GM19452 (cell line): ENCODE measurements around the gene BASP1.

ENCODE experiments used
- ATAC-seq: cut with Tn5 transposase; IDR thresholded peaks from one replicate; pipeline ENCODE4 v1.9.1; 2021; ENCODE audit not compliant: unreplicated experiment

Gene BASP1, protein sequence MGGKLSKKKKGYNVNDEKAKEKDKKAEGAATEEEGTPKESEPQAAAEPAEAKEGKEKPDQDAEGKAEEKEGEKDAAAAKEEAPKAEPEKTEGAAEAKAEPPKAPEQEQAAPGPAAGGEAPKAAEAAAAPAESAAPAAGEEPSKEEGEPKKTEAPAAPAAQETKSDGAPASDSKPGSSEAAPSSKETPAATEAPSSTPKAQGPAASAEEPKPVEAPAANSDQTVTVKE

DNA sequence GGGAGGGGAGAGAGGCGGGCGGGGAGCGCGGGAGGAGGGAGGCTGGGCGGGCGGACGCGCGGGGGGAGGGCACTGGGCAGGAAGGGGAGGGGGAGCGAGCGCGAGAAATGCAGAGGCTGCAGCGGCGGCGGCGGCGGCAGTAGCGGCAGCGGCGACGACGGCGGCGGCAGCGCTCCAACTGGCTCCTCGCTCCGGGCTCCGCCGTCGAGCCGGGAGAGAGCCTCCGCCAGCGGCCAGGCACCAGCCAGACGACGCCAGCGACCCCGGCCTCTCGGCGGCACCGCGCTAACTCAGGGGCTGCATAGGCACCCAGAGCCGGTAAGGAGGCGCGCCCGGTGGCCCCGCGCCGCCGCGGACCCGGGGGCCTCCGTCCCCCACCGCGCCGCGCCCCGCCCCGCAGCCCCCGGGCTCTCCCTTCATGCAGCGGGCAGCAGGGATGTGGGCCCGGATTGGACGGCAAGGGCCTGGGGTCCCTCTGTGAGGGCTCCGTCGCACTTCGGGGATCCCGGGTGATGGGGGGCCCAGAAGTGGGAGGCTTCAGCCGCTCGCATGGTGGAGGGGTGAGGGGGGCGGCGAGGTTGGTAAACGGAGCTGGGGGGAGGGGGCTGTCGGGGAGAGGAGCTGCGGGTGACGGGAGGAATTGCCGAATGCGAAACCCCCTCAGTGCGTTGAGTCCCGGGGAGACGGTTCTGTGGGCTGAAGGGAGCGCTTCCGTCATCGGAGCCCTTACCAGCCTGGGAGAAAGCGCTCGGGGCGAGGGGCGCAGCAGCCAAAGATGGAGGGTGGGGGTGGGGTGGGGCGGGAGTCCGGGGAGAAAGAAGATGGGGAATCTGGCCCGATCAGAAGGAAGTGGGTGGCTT is at the start of gene BASP1:
BASP1 (plus strand) TSS at position 139 of the 860 bp plus-strand sequence. CDS start 57,586 bp downstream, outside the sequence.
- ATAC-seq = peak; percentile 35

DNA sequence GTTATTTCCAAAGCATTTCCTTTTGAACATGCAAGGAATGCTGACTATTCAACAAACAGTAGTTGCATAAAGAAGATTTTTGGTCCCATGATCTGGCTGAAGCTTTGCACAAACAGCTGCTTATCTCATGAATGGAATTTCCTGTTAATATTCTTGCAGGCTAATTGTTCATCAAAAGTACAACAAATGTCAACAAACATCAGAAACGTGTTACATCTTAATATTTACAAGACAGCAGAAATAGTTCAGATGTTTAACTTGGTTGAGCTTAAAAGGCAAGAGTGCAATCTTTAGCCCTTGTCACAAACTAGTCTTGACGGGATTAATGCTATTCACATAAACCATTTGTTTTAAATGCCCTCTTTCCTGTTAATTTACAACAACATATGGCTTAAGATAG is 47.9 kb upstream of the BASP1 start:
- no peak for ATAC-seq

DNA sequence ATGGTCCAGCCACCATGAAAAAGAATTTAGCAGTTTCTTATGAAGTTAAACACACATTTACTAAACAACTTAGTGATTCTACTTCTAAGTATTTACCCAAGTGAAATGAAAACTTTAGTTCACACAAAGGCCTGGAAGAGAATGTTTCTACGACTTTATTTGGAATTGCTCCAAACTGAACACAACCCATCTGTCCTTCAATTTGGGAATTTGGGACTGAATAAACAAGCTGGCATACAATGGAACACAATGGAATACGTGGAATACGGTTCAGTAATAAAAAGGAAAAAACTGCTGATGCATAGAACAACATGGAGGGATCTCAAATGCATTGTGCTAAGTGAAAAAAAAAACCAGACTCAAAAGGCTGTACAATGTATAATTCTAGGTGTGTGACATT is 44.6 kb upstream of the BASP1 start:
- no peak for ATAC-seq

DNA sequence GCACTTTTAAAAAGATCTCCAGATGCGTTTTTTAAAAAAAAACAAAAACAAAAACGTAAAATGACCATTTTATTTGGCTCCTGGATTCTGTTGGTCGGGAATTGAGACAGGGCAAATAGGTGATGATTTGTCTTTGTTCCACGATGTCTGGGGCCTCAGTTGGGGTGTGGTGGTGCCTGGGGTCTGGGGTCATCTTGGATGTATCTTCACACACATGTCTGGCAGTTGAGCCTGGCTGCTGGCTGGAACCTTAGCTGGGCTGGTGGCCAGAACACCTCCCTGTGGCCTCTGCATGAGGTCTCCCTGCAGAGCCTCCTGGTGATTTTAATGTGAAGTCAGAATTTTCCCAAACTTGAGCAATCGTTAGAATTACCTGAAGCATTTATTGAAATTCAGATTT is 42.5 kb upstream of the BASP1 start:
- no peak for ATAC-seq

DNA sequence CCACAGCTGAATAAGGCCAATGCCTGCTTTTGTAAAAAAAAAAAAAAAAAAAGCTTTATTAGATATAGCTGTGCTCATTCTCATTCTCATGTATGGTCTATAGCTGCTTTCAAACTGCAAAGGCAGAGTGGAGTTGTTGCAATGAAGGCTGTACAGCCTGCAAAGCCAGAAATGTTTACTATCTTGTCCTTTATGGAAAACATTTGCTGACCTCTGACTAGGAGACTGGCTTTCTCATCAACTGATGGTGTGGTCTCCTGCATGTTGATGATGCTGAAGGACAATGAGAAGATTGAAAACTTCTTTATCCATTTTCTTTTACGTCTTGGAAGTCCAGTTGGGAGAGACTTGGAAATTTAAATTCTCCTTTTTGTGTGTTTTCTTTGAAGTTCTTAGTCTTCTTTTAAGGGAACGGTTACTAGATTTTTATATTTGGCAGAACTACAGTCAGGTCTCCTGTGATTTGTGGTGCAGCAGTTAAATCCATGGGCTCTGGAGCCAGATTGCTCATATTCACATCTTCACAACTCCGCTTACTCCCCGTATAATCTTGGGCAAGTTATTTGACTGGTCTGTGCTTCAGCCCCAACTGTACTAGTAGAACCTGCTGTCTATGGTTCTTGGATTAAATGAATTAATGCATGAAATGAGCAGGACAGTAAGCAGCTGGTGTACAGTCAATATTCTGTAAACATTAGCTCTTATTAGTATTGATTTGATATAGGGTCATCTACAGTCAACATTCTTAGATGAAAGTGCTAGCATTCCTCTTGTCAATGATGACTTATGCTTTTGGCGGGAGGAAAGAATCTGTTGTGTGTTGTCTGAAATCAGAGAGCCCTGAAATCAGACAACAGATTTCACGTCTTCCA is 39.7 kb upstream of the BASP1 start:
- ATAC-seq = no peak

DNA sequence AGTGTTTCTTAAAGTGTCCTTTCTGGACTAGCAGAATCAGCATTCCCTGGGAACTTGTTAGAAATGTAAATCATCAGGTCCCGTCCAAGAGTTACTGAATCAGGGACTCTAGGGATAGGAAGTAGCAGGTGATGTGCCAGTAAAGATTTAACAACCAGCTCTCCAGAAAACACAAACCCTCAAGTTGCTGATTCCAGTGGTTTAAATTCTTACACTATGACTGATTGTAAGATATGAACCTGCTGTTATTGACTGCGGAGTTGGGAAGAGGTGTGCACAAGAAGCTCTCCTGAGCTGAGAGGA is 39.1 kb upstream of the BASP1 start:
- no peak for ATAC-seq

DNA sequence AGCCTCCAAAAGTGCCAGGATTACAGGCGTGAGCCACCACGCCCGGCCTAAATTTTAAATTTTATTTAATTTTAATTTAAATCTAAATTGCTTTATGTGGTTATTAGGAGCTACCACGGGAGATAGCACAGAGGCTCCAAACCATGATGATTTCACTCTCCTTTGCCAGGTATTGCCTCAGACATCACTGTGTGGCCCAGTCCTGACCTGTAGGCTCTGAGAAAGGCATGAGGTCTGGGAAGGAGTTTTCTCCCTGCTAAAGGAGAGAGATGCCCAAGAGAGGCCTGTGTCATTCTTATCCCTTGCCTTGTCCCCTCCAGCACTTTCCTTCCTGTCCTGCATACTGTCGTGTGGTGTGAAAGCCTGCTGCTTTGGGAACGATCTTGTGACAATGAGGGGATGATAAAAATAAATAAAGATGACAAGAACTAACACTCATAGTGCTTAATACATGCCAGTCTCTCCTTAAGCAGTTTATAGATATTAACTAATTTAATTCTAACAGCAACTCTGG is 37.0 kb upstream of the BASP1 start:
- ATAC-seq = no peak

DNA sequence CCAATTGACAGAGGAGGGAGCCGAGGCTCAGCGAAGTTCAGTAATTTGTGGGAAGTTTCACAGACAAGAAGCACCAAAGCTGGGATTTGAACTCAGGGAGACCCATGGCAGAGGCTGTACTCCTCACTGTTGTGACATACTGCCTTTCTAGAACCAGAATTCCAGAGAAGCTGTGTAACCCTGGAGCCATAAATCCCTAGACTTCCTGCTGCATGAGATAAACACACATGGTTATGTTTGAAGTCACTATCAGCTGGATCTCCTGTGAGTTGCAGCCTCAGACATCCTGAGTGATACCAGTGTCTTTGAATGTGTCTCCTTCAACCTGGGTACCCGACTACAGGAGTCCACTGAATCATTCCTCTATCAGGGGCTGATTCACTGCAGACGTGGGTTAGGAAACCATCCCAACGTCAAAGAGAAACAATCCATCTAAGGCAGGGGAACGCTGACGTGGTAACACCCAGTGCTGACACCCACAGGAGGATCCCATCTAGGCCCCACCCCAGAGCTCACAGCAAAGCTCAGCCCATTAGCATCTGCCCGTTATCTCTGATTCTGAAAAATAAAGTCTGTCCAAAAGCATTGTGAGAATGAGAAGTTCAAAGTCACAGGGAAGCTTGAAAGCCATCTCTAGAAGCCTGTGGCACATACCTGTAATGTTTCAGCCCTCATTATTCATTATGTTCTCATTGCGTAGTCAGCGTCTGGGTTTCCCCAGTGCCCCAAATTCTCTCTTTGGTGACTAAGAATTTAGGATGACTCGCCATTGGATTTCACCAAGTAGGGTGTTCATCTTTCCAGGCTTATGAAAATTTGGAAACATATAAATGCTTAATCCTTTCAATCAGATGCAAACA is 36.3 kb upstream of the BASP1 start:
- ATAC-seq = no peak

DNA sequence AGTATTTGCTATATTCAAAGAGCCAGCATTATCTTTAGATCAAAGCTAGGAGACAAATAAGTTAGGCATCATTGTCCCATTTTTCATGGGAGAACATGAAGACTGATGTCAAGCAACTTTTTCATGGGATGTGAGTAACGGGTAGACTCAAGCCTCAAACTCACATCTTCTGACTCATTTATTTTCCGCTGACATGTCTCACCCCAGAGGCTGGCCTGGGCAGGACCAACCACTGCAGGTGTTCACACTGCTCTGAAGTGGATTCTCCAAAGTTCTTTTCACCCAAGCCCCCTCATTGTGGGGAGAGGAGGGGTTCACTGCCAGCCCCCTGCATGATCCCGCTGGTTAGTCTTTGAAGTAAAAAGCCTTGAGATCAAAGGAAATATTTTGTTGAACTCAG is 34.9 kb upstream of the BASP1 start:
- no peak for ATAC-seq

DNA sequence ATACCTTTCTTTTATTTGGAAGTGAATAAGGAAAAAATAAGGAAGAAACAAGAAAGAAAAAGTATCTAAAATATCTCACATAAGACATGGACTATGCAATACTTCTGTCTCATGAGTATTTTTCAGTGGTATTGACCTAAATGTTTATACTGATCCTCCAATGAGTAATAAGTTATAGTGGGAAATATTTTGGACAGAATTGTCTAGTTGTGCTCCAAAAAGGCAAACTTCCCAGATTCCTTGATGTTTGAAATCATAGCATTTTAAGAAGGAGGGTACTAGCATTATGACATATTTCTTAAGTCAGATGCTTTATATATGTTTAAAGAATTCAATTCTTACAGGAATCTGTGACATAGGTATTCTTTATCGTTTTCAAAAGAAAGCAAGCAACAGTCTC is 34.5 kb upstream of the BASP1 start:
- no peak for ATAC-seq

DNA sequence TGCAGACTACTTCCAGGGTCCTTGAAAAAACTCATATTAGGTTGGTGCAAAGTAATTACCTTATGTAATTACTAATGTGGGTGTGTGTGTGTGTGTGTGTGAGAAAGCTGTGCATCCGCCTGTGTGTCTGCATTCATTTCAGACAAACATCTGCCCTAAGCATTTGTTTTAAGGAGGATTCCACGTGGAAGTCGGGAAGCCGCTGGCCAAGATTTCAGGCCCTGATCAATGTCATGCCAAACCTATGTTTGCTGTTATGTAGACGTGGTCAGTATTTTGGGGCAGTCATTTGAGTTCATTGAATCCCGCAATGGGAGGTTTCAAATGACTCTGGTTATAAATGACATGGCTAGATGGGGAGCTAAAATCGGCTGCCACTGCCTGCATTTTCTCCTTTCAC is 33.6 kb upstream of the BASP1 start:
- no peak for ATAC-seq

DNA sequence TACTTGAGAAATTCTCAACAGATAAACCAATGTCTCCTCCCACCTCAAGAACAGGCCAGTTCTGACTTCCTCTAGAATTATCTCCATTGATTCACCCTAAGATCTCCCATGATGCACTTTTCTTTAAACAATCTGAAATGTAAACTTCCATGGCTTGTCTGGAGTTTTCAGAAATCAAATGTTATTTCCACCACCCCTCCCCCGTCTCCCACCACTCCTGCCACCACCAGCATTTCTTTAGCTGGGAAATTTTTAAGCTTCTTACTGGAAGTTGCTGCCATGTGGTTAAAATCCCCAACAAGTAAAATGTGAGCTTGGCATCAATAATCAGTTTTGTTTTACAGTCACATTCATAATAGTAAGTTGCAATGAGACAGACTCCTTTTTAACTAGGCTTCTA is 32.8 kb upstream of the BASP1 start:
- ATAC-seq = no peak

DNA sequence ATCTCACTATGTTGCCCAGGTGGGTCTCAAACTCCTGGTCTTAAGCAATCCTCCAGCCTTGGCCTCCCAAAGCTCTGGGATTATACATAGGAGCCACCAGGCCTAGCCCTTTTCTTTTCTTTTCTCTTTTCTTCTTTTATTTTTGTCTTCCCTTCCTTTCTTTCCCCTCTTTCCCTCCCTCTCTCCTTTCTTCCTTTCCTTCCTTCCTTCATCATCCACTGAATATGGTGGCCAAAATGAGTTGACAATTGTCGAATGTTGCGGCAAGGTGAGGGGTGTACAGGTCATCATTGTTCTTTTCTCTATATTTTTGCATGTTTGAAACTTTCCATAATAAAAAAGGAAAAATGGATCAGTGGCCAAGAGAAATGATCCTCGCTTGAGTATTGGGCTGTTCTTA is 32.1 kb upstream of the BASP1 start:
- ATAC-seq = no peak

DNA sequence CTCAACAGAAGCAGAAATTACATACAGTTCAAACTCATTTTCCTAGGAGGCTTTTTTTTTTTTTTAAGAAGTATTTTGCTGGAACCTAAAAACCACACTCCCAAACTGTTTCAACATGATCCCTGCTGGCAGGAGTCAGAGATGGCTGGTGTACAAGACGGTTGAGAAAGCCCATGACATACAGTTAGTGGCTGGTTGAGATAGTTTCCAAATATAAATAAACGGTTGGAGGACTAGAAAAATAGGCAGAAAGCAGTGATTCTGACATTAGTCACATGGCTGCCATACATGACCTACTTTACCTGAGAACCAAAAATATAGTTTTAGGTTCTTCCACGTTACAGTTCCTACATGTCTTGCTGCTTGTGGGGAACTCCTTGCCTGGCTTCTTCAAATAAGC is 31.7 kb upstream of the BASP1 start:
- no peak for ATAC-seq

DNA sequence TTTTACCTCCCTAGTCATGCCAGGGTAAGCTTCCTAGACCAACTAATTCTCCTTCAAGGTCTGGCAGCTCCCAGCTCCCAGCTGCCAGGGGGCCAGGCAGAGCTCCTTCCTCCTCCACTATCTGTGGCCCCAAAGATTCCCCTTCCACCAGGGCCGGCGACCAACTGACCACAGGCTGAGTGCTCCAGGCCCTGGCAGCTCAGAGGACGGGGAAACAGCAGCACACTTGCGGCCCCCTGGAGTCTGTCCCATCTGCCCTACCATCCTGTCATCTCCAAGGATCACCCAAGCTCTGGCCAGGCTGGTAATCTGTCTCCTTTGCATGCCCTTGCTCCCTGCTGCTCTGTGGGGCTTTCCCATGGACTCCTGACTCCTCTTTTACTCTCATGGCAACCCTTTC is 31.2 kb upstream of the BASP1 start:
- no peak for ATAC-seq

DNA sequence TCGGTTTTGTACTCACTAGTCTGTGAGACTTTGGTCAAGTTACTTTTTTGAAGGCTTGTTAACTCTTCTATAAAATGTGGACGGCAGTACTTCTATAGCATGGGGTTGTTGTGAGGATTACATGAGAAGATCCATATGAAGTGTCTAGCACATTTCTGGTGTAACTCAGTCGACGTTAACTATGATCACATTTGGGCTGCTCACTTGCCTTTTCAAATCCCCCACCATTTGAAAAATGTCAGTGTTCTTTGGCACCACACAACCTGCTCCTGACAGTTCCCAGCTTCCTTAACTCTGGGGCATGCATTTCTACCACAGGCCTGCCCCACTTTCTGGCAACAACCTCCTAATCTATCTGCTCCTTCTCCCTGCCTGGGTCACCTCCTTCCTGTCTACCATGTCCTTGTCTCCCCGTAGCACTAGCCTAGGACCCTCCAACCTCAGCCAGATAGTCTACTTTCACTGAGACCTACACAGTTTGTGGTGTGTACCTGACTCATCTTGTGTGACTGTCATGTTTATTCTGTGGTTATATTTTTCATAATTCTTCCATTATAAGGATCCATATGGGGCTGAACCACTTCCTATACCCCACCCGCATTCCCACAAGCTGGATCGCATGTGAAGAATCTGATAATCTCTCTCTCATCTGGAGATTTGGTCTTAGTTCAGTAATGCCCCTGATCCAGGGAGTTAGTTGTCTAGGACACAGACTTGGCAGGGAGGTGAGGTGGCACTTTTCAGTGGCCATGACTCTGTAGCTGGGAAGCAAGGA is 30.2 kb upstream of the BASP1 start:
- no peak for ATAC-seq

DNA sequence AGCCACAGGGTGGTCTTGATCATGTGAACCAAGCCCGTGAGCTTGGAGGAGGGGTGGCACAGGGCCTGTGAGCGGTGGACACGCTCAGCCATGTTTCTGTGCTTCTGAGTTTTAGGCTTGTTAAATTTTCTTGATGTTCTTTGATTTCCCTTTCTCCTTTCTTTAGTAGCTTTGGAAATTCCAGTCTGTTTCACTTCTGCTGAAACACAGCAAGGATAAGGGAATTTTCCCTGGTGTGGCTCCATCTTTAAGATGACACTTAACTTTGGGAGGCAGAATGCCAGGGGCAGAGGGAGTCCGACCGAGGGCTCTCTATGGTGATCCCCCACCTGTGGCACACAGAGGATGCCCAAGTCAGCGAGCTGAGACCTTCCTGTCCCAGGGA is 29.7 kb upstream of the BASP1 start:
- ATAC-seq = no peak

DNA sequence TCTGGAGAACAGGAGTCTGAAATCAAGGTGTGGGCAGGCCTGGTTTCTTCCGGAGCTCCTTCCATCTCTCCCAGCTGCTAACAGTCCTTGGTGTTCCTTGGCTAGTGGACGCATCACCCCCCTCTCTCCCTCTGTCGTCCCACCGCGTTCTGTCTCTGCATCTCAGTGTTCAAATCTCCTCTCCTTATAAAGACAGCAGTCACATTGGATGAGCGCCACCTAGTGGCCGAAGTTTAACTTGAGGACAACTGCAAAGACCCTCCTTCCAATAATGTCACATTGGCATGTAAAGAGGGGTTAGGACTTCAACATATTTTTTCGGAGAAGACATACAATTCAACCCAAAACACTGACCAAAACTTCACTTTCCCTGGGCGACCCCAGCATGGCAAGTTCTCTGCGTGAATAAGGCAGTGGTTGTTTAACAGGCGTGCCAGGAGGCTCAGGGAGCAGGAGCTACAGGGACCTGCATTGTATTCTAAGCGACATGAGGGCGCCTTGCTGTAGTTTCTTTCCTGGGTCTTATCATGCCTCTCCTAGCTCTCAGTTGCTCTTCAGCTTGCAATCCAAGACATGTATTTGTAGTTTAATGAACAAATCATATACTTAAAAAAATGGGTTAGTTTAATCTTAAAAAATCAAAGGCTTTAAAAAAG is 27.9 kb upstream of the BASP1 start:
- peak; percentile 73 for ATAC-seq

DNA sequence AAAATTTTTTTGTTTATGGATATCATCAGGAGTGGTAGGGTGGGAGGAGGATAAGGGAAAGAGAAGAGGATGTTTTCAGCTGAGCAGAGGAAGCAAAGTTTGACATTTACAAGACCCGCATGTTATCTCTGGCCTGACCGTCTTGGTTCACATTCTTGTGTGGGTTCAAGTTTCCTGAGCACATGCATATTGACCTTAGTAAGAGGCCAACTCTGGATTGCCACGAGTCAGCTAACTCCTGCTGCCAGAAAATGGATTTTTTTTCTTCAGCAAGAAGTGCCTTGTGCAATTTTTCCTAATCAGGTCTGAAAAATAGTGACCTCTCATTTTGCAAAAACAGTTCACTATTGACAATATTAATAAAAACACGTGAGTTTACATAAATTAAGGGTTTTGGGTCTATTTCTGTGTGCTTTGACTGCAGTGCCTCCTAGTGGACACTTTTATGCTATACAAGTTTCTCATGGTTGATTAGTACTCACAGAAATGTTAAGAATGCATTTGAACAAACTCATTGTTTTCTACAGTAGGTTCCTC is 27.1 kb upstream of the BASP1 start:
- peak; percentile 45 for ATAC-seq
